NCI-H2107 (cell line): ENCODE data around the gene STON1.
"Not testable (repeated sequence)": the region's sequence is repeated elsewhere in the genome, so short reads cannot be mapped to it uniquely, and the experiment has no call there.

Source experiments
- DNase-seq: peaks from one replicate; lab custom pipeline; 2025; lab: John Stamatoyannopoulos, UW

STON1 gene

GRCh38 chr2:48527226-48527885 is 2.6 kb upstream of the STON1 start:
- no peak for DNase-seq

GRCh38 chr2:48528431-48528830 is 1.5 kb upstream of the STON1 start:
- DNase-seq: no peak

- DNase-seq: no peak
Observed at GRCh38 chr2:48529194-48529593, 760 bp upstream of the STON1 start.

- no peak for DNase-seq
Observed at GRCh38 chr2:48529676-48530032, 300 bp upstream of the STON1 start.

- no peak for DNase-seq
Observed at GRCh38 chr2:48531141-48531648, 1.2 kb downstream of the STON1 start.

GRCh38 chr2:48532174-48532573 is 2.2 kb downstream of the STON1 start:
- DNase-seq: no peak

- no peak for DNase-seq
Observed at GRCh38 chr2:48532824-48533223, 2.9 kb downstream of the STON1 start.

- DNase-seq: no peak
Observed at GRCh38 chr2:48534781-48535180, 4.8 kb downstream of the STON1 start.

GRCh38 chr2:48540237-48540935 is 10.4 kb downstream of the STON1 start:
- no peak for DNase-seq

- DNase-seq: no peak
Observed at GRCh38 chr2:48541666-48542389, 11.9 kb downstream of the STON1 start.

GRCh38 chr2:48543895-48544294 is 13.9 kb downstream of the STON1 start:
- DNase-seq: no peak

- no peak for DNase-seq
Observed at GRCh38 chr2:48545244-48545643, 15.3 kb downstream of the STON1 start.

GRCh38 chr2:48548840-48549239 is 18.9 kb downstream of the STON1 start:
- DNase-seq: no peak

- no peak for DNase-seq
Observed at GRCh38 chr2:48549972-48550371, 20.0 kb downstream of the STON1 start.

- DNase-seq: no peak
Observed at GRCh38 chr2:48551548-48551947, 21.6 kb downstream of the STON1 start.

GRCh38 chr2:48555071-48555470 is 25.1 kb downstream of the STON1 start:
- DNase-seq: not testable (repeated sequence)

GRCh38 chr2:48558456-48558855 is 28.5 kb downstream of the STON1 start:
- DNase-seq: no peak

- no peak for DNase-seq
Observed at GRCh38 chr2:48560546-48561209, 30.7 kb downstream of the STON1 start.

GRCh38 chr2:48562281-48562680 is 32.3 kb downstream of the STON1 start:
- DNase-seq: no peak

- DNase-seq: no peak
Observed at GRCh38 chr2:48566592-48567310, 36.8 kb downstream of the STON1 start.

- DNase-seq: no peak
Observed at GRCh38 chr2:48567671-48568070, 37.7 kb downstream of the STON1 start.

GRCh38 chr2:48568547-48568946 is 38.6 kb downstream of the STON1 start:
- DNase-seq: no peak
